Measurements from ENCODE around the gene MYEOV. TPM values are rescaled to one million over a fixed set of nuclear protein-coding genes. Genes with fewer than 3 reads are reported as not detected.

Gene MYEOV
- total and polyA plus RNA-seq, 2 of the 8 experiments (the other 6 are each of a cell fraction or from before 2014, with no cell fraction given), result 0.44 to 0.67 TPM

DNA sequence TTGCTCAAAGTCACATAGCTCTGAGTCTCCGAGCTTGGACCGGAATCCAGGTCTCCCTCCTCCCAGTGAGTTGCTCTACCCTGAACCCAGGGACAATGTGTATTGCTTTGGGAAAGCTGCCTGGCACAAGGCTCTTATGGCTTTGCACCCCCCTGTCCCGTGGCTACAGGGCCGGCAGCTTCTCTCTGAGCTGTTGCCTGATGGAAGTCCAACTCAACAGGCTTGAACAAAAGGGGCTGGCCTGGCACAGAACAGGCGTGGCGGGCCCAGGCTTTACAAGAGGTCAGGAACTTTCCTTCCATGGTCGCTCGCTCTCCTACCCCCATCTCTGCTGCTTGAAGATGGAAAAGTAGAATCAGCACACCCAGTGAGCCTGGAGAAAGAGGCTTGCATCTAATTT lies 34.3 kb downstream of the MYEOV start (continued):
- TF ChIP-seq CBX8 (IDR thresholded peaks at IDR 0.05; ENCODE audit: borderline replicate concordance, low read depth, low read length) (no peak), TAF1 (IDR thresholded peaks at IDR 0.05; ENCODE audit: low read depth, low read length) (no peak), KDM5A (IDR thresholded peaks at IDR 0.05; ENCODE audit: low read length) (no peak)

Measured in H1 (cell line).